NCI-H69 (cell line): ENCODE results near the gene ZSWIM6.
"Not testable (repeated sequence)": the region's sequence is repeated elsewhere in the genome, so short reads cannot be mapped to it uniquely, and the experiment has no call there.

Experiments used
- DNase-seq: peaks from one replicate; lab custom pipeline; 2025; lab: John Stamatoyannopoulos, UW

ZSWIM6 gene

DNA sequence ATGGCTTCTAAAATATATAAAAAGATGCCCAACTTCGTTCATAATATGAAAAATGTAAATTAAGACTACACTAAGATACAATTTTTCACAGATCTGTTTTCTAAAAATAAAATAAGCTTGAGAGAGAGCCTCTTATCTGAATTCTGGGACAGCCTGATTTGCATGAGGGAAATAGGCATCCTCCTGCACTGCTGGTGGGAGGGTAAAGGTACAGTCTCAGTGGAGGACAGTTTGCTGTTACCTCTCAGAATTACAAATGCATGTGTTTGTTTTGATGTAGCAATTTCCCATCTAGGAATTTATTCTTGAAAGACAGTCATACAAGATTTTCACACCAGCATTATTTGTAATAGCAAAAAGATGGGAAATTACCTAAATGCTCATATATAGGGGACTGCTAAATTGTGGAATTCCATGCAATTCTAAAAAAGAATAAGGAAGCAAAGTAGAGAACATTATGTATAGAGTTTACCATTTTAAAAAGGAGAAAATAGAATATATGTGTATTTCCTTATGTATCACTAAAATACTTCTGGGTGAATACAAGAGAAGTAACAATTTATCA lies 75.7 kb downstream of the ZSWIM6 start:
- DNase-seq: no peak

DNA sequence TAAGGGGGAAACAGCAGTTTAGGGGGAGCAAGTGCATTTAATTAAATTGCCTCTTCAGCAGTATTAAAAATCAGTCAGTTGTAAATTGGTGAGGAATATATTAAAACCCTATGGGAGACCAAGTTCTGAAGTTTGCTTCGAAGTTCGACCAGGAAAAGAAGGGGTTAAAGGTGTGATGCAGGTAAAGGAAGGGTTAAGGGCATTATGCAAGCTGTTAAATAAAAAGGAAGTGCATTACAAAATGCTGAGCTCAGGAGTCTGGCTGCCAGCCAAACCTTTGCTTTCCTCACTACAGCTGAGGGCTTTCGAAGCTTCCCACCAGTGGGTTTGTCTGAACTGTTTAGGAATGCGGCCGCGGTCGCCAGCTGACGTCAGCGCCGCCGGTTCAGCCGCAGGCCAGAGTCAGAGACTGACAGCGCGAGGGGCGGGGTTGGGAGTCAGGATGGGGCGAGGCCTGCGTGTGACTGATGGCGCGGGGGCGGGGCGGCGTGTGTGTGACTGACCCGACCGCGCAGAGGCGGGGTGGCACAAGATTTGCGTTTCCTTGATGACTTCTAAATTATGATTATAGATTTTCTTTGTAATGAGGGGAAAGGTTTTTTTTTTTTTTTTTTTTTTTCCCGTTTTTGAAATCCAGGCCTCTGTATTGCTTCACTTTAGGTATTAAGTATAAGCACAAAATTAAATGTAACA lies 76.6 kb downstream of the ZSWIM6 start:
- DNase-seq: peak; percentile 99

DNA sequence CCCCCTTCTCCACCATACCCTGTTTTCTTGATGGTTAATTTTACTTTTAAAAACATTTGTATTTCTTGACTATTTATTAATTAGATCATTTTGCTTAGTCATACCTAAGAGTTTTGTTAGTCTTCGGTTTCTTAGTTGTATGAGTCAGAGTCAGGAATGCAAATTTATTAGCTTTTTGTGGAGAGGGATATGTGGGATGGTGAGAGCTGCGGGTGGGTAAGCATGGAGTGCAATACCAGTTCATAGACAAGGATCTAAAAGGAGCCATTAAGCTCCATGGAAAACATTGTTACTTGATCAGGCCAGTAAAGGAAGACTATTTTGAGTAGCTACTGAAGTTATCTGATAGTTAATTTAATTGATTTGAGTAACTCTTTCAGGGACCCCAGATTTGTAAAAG lies 77.5 kb downstream of the ZSWIM6 start:
- no peak for DNase-seq

DNA sequence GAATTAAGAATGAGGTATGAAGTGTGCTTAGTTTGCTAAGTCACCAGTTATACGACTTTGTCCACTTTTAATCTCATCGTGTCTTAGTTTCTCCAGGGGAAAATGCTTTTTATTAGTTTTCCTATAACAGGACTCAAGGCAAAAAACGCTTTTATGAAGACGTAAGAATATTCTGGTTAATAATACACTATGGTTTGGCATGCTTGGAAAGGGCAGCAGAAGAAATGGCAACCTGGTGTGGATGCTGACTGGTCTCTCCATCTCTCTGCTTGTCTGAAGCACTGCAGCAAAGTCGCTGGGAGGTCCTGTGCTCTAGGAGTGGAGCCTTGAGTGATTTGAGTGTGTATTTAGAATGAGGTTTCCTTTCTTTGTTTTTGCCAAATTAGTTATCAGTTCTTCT lies 78.8 kb downstream of the ZSWIM6 start:
- DNase-seq: no peak

DNA sequence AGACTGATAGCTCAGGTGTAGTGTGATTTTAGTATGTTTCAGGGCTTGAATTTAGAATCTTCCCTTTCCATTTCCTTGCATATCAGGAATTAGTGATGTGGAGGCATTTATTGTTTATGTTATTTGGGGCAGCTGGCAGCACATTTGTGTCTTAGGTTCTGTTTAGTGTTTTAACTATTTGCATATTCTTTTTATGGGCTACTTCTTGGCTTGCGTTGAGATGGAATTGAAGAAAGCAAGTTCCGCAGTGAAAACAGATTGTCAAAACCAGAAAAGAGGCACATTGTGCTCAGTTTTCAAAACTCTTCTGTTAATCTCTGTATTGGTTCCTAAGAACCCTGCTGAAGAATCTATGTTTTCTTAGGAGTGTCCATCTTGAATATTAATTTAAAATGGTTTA lies 80.3 kb downstream of the ZSWIM6 start:
- no peak for DNase-seq

DNA sequence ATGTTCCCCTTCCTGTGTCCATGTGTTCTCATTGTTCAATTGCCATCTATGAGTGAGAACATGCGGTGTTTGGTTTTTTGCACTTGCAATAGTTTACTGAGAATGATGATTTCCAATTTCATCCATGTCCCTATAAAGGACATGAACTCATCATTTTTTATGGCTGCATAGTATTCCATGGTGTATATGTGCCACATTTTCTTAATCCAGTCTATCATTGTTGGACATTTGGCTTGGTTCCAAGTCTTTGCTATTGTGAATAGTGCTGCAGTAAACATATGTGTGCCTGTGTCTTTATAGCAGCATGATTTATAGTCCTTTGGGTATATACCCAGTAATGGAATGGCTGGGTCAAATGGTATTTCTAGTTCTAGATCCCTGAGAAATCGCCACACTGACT lies 81.1 kb downstream of the ZSWIM6 start:
- not testable (repeated sequence) for DNase-seq

DNA sequence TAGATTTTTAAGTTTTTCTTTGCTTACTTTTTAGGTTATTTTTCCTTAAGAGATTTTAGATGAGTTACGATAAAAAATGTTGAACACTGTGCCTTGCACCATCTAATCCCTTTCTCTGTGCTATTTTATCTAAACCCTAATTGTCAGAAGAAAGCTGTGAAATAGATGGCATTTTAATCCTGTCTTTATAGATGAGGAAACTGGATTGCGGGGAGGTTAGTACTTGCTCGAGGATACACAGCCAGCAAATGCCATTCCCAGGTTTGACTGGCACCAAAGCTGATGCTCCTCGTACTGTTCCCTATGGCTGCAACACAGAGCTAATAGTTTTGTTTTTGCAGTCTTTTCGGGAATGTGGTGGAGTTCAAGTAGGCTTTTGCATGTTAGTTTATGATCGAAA lies 82.7 kb downstream of the ZSWIM6 start:
- DNase-seq: no peak

DNA sequence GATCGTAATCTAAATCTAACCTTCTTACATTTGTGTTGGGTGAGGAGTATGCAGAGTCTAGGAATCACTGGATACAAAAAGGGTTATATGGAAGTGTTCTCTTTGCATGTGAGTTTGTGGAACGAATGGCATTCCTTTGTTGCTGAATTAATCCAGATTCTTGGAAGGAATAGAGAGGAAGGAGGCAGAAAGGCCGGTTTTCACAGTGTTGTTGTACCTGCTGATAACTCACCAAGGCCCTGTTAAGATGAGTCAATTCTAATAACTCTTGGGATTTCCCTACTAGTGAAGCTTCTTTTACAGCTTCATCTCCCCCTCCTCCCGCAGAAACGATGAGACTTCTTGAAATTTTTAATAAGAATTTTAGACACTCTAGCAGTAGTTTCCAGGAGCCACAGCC lies 84.0 kb downstream of the ZSWIM6 start:
- no peak for DNase-seq

DNA sequence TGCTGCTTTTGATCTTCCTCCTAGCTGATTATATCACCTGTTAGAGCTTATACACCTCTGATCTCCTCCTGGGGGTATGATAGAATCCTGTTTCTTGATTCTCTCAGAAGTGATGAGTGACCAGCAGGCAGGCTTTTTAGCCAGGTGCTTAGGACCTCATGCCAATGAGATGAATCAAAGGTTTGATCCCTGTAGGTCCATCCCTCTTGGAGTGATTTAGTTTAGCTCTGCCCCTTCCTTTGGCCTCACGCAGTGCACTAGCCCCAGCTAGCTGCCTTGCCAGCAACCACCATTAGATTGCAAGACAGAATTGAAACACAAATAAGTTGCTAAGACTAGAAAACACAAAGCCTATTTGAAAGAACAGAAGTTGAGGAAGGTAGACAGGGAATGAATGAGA lies 84.4 kb downstream of the ZSWIM6 start:
- DNase-seq: no peak

DNA sequence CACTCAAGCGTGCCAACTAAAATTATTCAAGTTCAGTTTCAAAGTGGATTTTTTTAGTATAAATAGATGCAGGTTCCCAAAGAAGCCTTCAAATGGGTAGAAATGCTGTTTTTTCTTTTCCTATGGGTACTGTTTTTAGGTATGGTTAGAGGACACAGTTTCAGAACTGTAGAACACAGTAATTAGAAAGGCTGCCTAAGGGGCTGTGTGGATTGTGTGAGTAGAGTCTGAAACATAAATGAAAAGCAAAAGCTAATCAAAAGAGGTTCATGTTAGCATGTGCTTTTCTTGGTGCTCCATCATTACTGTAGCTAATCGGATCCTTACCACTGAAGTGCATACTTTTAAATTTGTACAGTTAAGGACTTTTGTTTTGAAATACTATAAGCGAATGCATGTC lies 85.3 kb downstream of the ZSWIM6 start:
- no peak for DNase-seq

DNA sequence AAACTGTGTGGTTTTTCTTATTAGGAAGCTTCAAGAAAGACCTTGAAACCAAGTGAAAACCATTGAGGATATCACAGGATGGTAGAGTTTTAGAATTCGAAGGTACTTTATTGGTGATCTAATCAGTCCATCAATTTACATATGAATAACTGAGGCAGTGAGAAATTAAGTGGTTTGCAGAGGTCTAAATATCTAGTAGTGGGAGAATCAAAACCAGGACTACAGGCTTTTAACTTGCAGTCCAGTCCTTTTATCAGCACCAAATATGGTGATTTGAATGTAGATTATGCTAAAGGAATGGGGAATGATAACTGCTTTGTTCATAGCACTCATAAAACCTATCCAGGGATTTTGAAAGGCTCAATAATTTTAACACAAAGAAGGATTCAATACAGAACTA lies 85.8 kb downstream of the ZSWIM6 start:
- DNase-seq: no peak

DNA sequence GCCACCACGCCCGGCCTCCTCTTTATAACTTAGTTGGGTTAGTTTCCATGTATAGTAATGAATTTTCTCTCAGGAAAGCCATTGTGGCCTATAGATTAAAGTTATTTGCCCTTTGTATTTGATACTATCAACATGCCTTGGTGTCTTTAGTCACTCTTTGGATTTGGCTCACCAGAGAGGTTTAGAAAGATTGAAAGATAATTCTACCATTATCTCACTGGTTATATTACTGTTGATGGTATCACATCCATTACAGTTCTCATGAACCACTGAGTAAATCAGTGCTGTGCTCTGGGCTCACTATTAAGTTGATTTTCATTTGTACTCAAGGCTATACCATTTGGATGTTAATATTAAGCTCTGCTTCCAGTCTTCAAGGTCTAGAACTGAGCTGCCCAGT lies 87.0 kb downstream of the ZSWIM6 start:
- no peak for DNase-seq

DNA sequence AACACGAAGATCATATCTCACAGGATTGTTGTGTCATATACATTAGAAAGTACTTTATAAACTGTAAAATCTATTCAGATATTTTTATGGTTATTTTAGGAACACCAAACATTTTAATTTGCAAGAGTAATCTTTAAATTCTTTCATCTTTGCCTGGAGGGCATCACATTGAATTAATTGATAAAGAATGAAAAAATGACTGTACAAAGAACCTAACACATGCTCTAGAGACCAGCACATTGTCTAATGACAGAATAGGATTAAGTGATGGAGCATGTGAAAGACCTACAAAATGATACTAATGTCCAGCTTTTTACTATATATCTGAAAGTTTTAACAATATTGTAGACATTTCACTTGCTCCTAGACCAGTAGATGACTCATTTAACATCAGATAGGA lies 88.0 kb downstream of the ZSWIM6 start:
- no peak for DNase-seq

DNA sequence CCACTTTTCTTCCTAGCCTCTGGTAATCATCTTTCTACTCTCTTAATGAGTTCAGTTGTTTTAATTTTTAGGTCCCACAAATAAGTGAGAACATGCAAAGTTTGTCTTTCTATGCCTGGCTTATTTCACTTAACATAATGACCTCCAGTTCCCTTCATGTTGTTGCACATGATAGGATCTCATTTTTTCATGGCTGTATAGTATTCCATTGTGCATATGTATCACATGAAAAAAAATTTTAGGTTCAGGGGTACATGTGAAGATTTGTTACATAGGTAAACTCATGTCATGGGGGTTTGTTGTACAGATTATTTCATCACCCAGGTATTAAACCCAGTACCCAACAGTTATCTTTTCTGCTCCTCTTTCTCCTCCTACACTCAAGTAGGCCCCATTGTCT lies 89.2 kb downstream of the ZSWIM6 start:
- not testable (repeated sequence) for DNase-seq

DNA sequence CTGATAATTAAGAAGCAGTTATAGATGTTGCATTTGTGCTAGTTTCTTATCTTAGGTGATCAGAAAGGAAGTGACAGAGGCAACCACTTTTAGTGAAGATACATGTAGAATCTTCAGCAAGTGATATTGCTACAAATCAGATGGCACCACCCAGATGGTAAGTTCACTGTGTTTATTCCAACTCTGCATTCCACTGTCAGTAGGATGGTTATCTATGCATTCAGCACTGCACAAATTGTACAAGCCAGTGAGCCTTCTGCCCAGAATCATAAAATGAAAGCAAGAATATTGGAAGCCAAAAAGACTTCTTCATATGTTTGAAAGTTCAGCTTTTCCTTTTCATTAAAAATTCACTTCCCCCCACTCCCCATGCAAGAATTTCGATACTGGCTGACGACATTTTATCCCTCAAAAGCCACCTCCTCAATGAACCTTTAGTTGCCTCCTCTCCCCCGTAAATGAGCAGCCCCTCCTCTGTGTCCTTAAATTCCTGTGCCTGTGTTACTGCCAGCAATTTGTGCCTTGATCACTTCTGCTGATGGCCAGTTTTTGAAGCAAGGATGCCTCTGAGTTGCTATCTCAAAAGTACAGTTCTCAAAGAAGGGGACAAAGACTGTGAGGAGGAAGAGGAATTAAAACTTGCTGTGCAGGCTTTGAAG lies 91.6 kb downstream of the ZSWIM6 start:
- DNase-seq: no peak

DNA sequence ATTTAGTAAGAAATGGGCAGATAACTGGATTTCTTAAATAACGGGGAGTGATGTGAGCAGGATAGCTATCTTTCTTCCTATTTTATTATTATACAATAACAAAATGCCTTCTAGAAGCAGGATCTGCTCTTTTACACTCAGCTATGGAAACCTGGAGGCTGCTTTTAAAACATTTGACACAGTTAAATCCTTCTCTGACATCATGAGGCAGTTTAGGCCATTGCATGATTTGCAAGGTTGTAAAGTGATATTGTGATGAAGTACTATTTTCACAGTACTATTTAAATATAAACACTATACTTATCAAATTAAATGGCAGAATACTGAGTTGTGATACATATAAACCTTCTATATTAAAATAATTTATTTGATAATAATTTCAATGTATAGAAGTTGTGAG lies 93.9 kb downstream of the ZSWIM6 start:
- DNase-seq: no peak

DNA sequence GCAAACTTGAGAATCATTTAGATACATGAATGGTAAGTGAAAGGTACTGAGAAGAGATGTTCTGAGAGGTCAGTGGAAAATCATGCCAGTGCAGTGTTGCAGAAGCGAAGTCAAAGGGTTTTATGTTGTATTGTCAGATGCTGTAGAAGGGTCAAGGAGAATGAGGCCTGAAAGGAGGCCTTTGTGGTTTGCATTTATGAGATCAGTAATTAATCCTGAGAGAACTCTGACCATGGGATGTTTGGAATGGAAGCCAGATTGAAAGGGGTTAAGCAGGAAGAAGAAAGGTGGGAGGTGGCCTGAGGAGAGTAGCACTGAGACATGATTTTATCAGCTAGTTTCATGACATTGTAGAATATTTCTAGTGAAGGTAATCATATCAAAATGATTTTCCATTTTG lies 97.8 kb downstream of the ZSWIM6 start:
- DNase-seq: no peak

DNA sequence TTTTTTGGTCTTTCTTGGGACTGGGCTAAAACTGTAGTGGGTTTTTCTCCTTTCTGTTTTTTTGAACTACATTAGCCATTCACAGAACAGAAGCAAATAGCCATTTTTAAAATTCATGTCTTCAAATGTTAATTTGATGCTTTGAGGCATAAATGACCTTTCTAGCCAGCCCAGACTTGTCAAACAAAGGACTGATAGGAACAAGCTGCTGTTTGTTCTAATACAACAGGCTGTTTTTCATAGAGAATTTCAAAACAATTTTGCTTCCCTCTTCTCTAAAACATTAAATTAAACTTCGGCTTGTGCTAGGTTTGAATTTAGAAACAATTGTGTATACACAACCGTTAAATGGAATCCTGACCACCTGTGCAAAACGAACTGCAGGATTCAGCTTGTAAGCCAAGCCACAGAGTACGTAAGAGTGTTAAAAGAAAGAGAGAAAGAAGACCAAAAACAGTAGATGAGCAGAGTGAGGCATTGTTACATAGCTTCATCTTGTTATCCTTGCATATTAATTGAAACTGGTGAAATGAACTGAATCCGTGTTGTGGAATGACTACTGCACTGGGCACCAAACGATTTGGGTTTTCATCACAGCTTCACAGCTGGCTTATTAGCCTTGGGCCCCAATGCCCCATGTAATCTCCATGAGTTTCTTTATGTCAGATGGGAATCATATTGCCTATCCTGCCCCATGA lies 100.0 kb downstream of the ZSWIM6 start:
- DNase-seq: peak; percentile 37

DNA sequence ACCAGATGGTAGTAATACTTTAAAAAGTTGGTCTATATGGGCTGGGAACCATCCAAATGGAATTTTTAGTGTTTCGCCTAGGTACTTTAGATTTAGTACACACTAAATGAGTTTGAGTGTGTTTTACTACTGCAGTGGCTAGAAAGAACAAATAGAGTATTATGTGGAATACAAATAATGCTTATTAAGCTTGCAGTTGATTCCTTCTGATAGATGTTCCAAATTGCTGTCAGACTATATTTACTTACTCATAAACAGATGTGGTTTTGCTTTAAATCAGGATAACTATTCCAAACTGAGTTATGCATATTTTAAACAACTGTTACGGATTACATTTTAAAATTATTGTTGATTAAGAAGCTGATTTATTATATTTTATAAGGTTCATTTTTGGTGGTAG lies 103.3 kb downstream of the ZSWIM6 start:
- DNase-seq: no peak

DNA sequence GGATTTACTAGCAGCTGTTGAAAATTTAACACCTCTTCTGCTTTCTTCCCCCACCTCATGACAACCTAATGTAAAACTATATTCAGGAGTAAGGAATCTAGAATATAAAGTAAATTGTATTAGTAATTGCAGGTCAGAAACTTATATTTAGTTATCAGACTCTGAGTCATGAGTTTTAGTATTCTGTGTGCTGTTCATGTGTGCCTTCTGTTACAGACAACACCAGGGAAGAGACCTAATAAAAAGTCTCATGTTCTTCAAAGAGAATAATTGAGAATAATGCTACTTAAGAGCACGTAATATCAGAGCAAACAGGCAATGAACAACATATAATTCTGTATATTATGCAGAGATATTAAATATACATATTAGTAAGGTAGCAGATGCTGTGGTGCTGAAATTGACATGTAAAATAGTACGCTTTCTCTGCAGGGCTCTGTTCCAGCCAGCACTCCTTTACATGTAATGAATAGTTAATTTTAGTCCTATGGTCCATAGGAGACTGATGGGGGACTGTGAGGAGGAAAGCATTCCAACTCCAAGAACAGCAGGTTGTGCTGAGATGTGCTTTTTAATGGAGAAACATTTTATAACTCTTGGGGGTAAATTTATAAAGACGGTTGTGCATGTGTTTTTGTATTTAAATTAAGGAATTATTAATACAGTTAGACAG lies 106.4 kb downstream of the ZSWIM6 start:
- DNase-seq: peak; percentile 54

DNA sequence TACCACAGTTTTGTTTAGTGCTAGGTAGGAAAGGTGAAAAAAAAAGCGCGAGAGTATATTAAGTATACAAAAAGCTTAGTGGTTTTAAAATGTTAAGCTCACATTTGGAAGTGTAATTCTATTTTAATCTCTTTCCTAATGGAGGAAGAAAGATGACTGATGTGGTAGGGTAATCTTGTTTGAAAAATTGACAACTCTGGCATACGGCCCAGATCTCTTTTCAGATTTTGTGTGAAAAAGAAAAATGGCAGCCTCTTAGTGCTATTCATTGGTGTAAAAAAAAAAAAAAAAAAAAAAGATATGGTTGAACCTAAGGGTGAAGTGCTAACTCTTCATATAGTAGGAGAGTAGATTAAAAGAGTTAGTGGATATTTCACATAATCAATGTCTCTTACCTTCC lies 108.0 kb downstream of the ZSWIM6 start:
- no peak for DNase-seq

DNA sequence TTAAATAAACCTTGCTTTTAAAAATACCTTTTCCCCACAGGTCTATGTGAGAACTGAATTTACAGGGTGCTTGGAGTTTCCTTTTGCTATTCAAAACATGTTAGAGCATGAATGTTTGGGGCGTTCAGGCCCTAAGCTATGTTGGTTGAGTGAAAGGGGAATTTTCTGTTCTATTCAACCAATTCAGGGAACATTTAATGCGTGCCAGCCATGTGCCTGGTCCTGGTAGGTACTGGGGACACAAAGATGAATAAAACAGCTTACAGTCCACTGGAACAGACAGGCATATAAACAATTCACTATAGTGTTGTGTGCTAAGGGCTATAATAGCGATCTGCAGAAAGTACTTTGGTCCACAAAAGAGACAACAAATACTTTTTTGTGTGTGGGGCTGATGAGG lies 108.5 kb downstream of the ZSWIM6 start:
- DNase-seq: no peak

DNA sequence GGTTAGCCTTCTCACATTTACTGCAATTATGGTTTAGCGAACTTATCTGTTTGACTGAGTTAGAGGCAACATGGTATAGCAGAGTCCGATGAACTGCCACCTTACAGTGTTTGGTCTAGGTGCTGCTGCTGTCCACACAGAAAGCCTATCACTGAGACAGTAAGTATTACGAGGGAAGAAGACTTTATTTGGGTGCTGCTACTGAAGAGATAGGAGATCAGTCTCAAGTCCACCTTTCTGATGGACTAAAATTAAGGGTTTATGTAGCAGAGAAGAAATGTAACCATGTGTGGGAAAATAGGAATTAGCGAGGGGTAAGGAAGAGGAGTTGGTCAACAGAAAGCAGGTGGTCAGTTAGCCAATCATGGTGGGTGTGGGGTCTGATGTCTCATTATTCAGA lies 109.7 kb downstream of the ZSWIM6 start:
- no peak for DNase-seq
